Measurements from ENCODE around the gene CHGA.

GRCh38 chr14:92952481-92953298, 29.7 kb downstream of the CHGA start:
- TF ChIP-seq CBFB (IDR thresholded peaks at IDR 0.05; ENCODE audit: low read depth), result no peak
- TF ChIP-seq REST (IDR thresholded peaks at IDR 0.05; ENCODE audit: low read depth, low read length), result no peak
- no peak for TF ChIP-seq ZNF274 (IDR thresholded peaks at IDR 0.05; ENCODE audit: insufficient read depth, insufficient read length)
- TF ChIP-seq POLR2A (IDR thresholded peaks at IDR 0.05; ENCODE audit: low read depth, low read length), result no peak
- no peak for TF ChIP-seq RCOR1 (conservative IDR thresholded peaks at IDR 0.05; ENCODE audit: low read depth, low read length)
- TF ChIP-seq CTCF (IDR thresholded peaks at IDR 0.05 in 2 of 3, conservative IDR thresholded peaks at IDR 0.05 in 1 of 3; ENCODE audit: control insufficient read depth in 2 of 3, extremely low read depth in 1 of 3, insufficient read depth in 1 of 3, low read depth in 3 of 3, low read length in 3 of 3), result no peak
- TF ChIP-seq CEBPZ (IDR thresholded peaks at IDR 0.05; ENCODE audit: low read depth, low read length), result no peak

Measured in GM12878 (cell line).